NCI-H187 (cell line): Measurements from ENCODE around the gene RAPGEF5.
"Not testable (repeated sequence)": the region's sequence is repeated elsewhere in the genome, so short reads cannot be mapped to it uniquely, and the experiment has no call there.

Experiments
- DNase-seq, 2 experiments: peaks; one replicate each; lab custom pipeline; 2025; lab: John Stamatoyannopoulos, UW

RAPGEF5 gene

DNA sequence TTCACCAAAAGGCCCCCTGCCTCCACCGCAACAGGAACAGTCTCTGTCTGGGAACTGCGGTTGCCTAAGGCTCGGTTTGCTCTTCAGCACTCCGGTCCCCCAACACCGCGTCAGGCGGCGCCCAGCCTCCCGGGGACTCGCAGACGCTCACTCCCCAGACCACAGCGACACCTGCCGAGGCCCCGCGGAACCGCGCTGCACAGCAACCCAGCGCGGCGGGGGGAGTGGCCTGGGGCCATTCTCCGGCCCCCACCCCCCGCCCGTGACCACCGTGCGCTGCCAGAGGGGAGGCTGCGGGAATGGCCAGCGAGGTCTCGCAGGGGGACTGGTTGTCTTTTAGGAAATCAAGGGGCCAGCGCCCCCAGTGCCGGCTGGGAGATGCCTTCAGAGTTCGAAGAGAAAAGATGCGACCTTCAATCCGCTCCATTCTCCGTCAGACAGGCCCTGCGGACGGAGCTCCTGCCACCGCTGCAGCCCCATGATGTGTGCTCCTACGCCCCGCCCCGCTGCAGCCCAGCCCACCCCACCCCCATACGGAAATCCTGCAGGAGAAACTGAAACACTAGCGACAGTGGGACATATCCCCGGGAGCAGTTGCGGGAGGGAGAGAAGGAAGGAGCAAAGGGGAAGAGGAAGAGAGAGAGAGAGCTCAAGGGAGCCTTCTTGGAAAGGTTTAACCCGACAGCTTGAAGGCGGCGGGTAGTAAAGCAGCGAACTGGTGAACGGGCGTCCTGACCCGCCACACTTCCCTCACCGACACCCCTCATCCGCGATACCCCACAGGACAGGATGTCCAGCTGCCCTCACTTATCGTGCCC lies 273.9 kb downstream of the RAPGEF5 start:
- peak; percentile 36 to 50 for DNase-seq

- no peak for DNase-seq
Observed at GRCh38 chr7:22082553-22082885, 274.4 kb downstream of the RAPGEF5 start.

DNA sequence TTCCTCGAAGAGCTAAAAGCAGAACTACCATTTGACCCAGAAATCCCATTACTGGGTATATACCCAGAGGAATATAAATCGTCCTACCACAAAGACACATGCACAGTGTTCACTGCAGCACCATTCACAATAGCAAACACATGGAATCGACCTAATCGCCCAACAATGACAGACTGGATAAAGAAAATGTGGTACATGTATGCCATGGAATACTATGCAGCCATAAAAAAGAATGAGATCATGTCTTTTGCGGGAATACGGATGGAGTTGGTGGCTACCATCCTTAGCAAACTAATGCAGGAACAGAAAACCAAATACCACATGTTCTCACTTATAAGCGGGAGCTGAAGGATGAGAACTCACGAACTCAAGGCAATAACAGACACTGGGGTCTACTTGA lies 276.7 kb downstream of the RAPGEF5 start:
- not testable (repeated sequence) for DNase-seq

DNA sequence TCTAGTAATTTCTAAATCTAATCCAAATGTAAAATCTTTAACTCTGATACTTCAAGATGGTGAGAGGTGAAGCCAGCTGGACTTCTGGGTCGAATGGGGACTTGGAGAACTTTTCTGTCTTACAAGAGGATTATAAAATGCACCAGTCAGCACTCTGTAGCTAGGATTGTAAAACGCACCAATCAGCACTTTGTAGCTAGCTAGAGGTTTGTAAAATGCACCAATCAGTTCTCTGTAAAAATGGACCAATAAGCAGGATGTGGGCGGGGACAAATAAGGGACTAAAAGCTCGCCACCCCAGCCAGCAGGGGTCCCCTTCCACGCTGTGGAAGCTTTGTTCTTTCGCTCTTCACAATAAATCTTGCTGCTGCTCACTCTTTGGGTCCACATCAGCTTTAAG lies 278.1 kb downstream of the RAPGEF5 start:
- not testable (repeated sequence) for DNase-seq

DNA sequence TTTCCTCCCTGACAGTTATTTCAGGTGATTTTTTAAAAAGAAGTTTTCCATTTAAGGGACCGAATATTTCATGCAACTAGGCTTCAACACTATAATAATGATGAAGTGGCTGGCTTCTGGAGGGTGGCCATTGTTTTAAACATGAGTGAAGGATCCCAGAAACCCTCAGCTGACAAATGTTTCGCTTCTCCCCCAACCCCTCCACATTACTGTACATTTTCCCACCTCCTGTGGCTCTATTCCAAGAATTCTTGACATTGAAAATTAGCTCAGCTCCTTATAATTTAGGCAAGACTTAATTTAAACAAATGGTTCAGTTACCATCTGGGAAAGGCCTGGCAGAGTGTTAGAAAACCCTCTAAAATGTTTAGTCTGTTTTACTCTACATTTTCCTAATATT lies 281.4 kb downstream of the RAPGEF5 start:
- DNase-seq: no peak

GRCh38 chr7:22074897-22075296 lies 282.1 kb downstream of the RAPGEF5 start:
- no peak for DNase-seq
